Ectodermal cell (in vitro differentiated cells): ENCODE results near the gene FREM3.
"Not testable (repeated sequence)": the region's sequence is repeated elsewhere in the genome, so short reads cannot be mapped to it uniquely, and the experiment has no call there.

Experiments
- H3K27ac ChIP-seq: 2 replicates; pipeline ENCODE4 v1.7.0; 2013; ENCODE audit warnings: mild to moderate bottlenecking, low read depth, low read length; ENCODE audit not compliant: insufficient read depth, poor library complexity, severe bottlenecking
- H3K27me3 ChIP-seq: 2 replicates; pipeline ENCODE4 v1.7.0; 2013; ENCODE audit warnings: mild to moderate bottlenecking, low read length; ENCODE audit not compliant: insufficient read depth, control insufficient read depth, poor library complexity, severe bottlenecking
- H3K36me3 ChIP-seq: one replicate; pipeline ENCODE4 v1.7.0; 2013; ENCODE audit warnings: low read length; ENCODE audit not compliant: control insufficient read depth, insufficient read depth
- H3K4me1 ChIP-seq: one replicate; pipeline ENCODE4 v1.7.0; 2013; ENCODE audit warnings: low read length; ENCODE audit not compliant: control insufficient read depth, insufficient read depth
- H3K4me3 ChIP-seq: 2 replicates; pipeline ENCODE4 v1.7.0; 2013; ENCODE audit warnings: low read depth, low read length, control low read depth; ENCODE audit not compliant: insufficient read depth
- H3K9me3 ChIP-seq: 2 replicates; pipeline ENCODE4 v1.7.0; 2013; ENCODE audit warnings: mild to moderate bottlenecking, low read length, moderate library complexity; ENCODE audit not compliant: control insufficient read depth
- WGBS, 2 experiments: methylation state at CpG; one replicate each; pipeline ENCODE4 v1.1.7; 2013; ENCODE audit warnings: missing lambda C conversion rate in 2 of 2; 5-methylcytosine and 5-hydroxymethylcytosine counted together

The FREM3 gene

DNA sequence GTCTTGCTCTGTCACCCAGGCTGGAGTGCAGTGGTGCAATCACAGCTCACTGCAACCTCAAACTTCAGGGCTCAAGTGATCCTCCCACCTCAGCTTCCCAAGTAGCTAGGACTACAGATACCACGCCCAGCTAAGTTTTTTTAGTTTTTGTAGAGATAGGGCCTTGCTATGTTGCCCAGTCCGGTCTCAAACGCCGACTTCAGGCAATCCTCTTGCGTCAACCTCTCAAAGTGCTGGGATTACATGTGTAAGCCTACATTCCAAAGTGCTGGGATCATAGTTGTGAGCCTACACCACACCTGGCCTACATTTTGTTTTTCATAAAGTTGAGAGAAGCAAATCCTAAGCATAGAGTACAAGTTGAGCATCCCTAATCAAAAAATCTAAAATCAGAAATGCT is 144.8 kb downstream of the FREM3 start:
- Histone ChIP-seq H3K27me3 (peaks cover 9% of the 10 kb centered on the region), H3K27ac (no peak overlapping the region), H3K4me3 (no peak overlapping the region), H3K36me3 (no peaks in the 10 kb centered on the region), H3K9me3 (no peaks in the 10 kb centered on the region), H3K4me1 (no peaks in the 10 kb centered on the region)
- WGBS, 2 experiments: 93 to 95% methylated on average over 5 of the region's 5 CpGs

DNA sequence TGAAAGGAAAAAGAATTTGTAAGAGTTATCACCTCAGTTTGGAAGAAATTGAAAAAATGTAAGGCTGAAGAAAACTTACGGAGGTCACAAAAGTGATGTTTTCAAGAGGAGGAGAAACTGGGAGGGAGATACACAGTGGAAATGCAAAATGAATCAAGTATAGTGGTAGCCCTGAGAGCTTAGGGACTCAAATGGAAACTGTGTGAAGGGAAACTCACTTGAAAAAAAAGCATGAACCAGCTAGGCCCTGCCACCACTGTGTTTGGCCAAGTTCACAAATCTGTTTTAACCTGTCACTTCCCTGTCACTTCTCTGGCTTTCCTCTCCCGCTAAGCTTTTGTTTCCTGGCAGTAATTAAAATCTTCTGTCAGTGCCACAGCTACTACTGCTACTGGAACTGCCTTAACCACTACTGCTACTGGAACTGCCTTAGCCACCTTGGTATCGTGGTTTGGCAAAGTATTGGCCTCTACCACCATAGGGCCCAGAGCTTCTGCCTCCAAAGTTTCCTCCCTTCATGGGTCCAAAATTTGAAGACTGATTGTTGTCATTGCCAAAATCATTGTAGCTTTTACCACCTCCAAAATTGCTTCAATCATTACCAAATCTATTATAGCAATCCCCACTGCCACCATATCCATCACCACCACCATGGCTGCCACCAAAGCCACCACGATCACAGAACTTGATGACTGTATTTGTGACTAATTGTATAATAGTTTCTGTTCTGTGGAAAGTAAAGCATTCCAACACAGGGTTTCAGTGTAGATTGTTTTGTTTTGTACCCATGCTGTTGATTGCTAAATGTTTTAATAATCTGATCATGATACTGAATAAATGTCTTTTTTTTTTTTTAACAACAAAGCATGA is 145.5 kb downstream of the FREM3 start:
- WGBS, 2 experiments: 62 to 70% methylated on average over 3 to 4 of the region's 4 CpGs
- Histone ChIP-seq H3K27me3 (peaks cover 8% of the 10 kb centered on the region), H3K27ac (no peak overlapping the region), H3K4me3 (no peak overlapping the region), H3K9me3 (no peaks in the 10 kb centered on the region), H3K36me3 (no peaks in the 10 kb centered on the region), H3K4me1 (no peaks in the 10 kb centered on the region)

DNA sequence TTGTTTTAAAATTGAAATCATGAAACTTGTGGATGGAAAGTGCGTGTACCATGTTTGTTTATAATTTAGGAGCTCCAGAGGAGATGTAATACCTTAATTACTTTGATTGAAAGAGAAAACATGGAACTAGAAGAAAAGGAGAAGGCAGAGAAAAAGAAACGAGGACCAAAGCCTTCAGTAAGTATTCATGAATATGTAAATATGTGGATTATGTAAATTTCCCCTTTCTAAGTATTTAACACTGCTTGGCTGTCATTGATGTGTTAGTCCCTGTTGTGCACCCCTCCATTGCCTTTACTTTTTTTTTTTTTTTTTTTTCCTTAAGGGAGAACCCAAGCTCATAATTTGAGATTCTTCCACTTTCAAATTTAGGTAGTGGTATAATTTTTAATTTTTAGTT is 150.5 kb downstream of the FREM3 start:
- H3K4me1 ChIP-seq: no peaks in the 10 kb centered on the region
- no peak overlapping the region for H3K27ac ChIP-seq
- H3K4me3 ChIP-seq: no peak overlapping the region
- 86 to 89% methylated on average over 2 of the region's 2 CpGs for WGBS, 2 experiments
- H3K9me3 ChIP-seq: no peaks in the 10 kb centered on the region
- peaks cover 23% of the 10 kb centered on the region for H3K36me3 ChIP-seq
- H3K27me3 ChIP-seq: no peaks in the 10 kb centered on the region

DNA sequence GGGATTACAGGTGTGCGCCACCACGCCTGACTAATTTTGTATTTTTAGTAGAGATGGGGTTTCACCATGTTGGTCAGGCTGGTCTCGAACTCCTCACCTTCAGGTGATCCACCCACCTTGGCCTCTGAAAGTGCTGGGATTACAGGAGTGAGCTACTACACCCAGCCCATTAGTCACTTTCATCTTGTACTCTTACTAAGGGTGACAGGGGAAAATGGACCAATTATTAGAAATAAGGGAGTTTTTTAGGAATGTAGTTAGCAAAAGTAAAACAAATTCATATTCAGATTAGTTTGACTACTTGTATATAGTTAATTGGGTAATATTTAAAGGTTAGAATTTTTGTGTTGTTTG is 160.8 kb downstream of the FREM3 start:
- no peak overlapping the region for H3K4me3 ChIP-seq
- 96 to 100% methylated on average over 3 of the region's 3 CpGs for WGBS, 2 experiments
- H3K4me1 ChIP-seq: no peaks in the 10 kb centered on the region
- H3K36me3 ChIP-seq: peaks cover 69% of the 10 kb centered on the region
- no peak overlapping the region for H3K27ac ChIP-seq
- no peaks in the 10 kb centered on the region for H3K27me3 ChIP-seq
- no peaks in the 10 kb centered on the region for H3K9me3 ChIP-seq

DNA sequence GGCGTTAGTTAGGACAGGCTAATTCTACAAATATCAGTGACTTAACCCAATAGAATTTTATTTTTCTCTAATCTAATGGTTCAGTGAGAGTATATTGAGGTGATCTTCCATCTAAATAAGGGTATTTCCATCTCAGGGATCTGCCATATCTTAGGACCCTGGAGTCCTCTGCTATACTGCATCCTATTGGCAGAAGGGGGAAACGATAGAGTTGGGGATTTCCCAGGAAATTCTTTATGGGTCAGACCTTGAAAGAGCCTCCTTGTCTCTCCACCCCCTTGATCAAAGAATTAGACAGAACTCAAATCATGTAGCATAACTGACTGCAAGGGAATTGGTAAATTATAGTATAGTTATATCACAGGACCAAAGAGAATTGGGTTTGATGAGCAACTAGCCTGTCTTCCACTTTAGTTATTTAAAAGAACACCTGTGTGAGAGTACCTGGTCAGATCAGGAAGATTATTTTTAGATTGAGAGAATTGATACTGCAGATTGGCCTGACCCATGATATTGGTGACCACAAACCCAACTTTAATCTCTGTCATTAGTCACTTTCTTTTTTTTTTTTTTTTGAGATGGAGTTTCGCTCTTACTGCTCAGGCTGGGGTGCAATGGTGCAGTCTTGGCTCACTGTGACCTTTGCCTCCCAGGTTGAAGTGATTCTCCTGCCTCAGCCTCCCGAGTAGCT is 161.4 kb downstream of the FREM3 start:
- Histone ChIP-seq H3K27me3 (no peaks in the 10 kb centered on the region), H3K4me1 (no peaks in the 10 kb centered on the region), H3K4me3 (no peak overlapping the region), H3K36me3 (peaks cover 70% of the 10 kb centered on the region), H3K27ac (no peak overlapping the region), H3K9me3 (no peaks in the 10 kb centered on the region)
- WGBS, 2 experiments: 92 to 98% methylated on average over 3 of the region's 4 CpGs

DNA sequence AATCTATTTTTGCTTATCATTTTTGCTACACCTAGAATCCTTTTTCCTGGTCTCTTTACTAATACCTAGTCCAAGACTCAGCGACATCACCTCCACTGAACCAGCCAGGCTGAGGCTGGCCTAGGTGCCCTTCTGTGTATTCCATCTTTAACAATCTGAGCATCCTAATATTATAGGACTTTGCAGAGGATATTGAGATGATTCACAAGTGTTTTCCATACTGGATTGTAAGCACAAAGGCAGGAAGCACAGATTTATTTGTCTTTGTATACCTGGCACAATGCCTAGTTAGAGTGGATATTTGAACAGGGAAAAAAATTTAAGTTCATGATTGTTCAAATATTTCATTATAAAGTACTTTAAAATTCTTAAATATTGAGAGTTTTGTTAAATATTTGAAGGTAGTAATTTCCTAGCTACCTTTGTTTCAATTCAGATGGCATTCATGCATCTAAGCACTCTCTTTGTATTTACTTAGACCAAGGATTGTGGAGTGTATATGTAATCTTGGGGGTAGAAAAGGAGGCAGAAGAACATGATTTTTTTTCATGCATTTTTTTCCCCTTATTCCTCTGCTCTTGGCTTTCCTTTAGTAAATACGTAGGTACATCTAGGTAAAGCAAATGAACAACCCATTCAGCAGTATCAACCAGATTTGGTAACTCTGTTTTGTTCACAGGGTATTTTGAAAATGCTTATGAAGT is 168.5 kb downstream of the FREM3 start:
- H3K9me3 ChIP-seq: no peaks in the 10 kb centered on the region
- no peaks in the 10 kb centered on the region for H3K27me3 ChIP-seq
- peaks cover 73% of the 10 kb centered on the region for H3K36me3 ChIP-seq
- WGBS, 2 experiments: 95 to 96% methylated on average over 2 of the region's 2 CpGs
- no peak overlapping the region for H3K27ac ChIP-seq
- no peak overlapping the region for H3K4me3 ChIP-seq
- H3K4me1 ChIP-seq: no peaks in the 10 kb centered on the region

DNA sequence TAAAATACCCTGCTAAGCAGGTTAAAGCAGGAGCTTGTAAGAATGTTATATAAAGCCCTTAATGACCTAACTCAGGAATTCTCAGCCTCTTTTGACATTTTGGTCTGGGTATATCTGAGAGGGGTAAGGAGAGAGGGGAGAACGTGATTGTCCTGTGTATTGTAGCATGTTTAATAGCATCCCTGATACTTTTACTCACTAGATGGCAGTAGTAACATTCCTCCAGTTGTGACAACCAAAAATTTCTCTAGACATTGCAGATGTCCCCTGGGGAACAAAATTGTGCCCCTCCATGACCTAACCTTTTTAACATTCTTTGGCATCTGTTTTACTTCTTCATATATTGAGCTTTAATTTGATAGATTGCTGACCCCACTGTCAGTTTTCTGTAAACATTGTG is 169.1 kb downstream of the FREM3 start:
- H3K4me3 ChIP-seq: no peak overlapping the region
- H3K4me1 ChIP-seq: no peaks in the 10 kb centered on the region
- peaks cover 73% of the 10 kb centered on the region for H3K36me3 ChIP-seq
- WGBS, 2 experiments: 100% methylated on average over 1 of the region's 1 CpG; no CpG with 5 or more reads in 1 of the 2 experiments
- no peaks in the 10 kb centered on the region for H3K9me3 ChIP-seq
- H3K27ac ChIP-seq: no peak overlapping the region
- H3K27me3 ChIP-seq: no peaks in the 10 kb centered on the region

DNA sequence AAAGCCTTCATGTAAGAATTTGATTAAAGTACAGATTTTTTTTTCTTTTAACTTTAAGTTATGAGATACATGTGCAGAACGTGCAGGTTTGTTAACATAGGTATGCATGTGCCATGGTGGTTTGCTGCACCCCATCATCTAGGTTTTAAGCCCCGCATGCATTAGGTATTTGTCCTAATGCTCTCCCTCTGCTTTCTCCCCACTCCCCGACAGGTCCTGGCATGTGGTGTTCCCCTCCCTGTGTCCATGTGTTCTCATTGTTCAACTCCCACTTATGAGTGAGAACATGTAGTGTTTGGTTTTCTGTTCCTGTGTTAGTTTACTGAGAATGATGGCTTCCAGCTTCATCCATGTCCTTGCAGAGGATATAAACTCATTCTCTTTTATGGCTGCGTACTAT is 172.4 kb downstream of the FREM3 start:
- H3K4me1 ChIP-seq, H3K27ac ChIP-seq, H3K27me3 ChIP-seq, H3K4me3 ChIP-seq, H3K9me3 ChIP-seq: not testable (repeated sequence)
- peaks cover 61% of the 10 kb centered on the region for H3K36me3 ChIP-seq
- whole genome bisulfite sequencing, 2 experiments: 86 to 89% methylated on average over 4 of the region's 4 CpGs
